GM19239 (cell line): ENCODE results near the gene MBP.
"Not testable (repeated sequence)": the region's sequence is repeated elsewhere in the genome, so short reads cannot be mapped to it uniquely, and the experiment has no call there.

Source experiments
- DNase-seq: peaks from one replicate; pipeline ENCODE4 v3.0.0; 2011; ENCODE audit warnings: low spot score; ENCODE audit not compliant: insufficient read length
- FAIRE-seq: peaks from 2 replicates; lab custom pipeline; 2011; peaks lifted over from hg19 to GRCh38; lab: Jason Lieb, UNC

The MBP gene

DNA sequence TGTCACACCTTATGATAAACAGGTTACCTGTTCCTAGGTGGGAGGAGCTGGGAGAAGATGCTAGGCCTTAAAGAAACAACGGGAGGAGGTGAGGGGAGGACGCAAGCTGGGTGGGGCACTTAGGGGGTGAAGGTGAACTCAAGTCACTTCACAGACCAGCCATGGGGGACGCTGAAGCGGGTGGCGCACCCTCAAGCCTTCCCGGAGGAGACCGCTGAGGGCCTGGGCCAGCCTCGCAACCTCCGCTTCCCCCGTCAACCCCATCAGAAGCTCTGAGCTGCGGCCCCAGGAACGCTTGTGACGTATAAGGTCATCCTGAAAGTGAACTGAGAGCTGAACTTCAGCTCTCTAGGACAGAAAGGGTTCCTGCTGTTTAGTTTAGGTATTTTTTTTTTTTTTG, 133.5 kb downstream of the MBP start:
- DNase-seq, result no peak
- no peak for FAIRE-seq

DNA sequence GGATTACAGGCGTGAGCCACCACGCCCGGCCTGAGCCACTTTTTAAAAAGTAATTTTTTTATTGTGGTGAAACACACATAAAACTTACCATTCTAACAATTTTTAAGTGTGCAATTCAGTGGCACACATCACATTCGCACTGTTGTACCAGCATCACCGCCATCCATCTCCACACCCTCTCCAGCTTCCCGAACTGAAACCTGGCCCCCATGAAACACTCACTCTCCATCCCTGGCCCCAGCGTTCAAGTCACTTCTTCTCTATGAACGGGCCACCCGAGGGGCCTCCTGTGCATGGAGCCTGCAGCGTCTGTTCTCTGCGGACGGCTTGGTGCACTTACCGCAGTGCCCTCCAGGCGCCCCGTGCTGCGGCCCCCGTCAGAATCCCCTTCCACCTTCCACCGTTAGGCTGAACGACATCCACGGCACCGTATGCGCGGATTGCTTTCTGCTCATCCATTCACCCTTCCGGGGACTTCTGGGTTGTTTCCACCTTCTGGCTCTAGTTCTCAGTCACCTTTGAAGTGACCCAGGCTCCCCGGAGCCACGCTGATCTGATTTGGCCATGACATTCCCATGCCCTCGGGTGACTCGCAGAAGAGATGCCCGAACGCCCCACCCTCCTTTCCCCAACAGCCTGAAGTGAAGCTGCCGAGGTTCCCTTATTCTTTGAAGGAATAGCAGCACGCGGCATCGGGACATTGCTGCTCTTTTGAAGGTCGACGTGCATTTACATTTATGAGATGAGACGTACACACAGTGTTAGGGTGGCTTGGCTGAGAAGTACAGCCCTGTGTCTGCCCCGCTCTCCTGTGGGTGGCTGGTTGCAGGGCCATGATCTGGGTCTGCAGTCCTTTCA, 134.4 kb downstream of the MBP start:
- FAIRE-seq (no peak), DNase-seq (no peak)

DNA sequence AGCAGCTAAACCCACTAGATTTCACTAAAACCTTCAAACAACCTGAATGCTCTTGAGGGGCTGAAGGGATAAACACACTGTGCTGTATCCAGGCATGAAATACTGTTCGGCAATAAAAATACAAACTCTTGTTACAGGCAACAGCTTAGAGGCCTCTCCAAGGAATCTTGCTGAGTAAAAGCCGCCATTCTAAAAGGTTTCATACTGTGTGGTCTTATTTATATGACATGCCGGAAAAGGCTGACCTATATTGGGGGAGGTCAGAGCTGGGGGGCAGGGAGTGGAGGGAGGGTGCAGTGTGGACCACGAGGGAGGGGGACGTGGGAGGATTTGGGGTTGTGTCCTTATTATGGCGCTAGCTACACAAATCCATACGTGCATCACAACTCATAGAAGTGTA, 136.2 kb downstream of the MBP start:
- FAIRE-seq (no peak), DNase-seq (no peak)

DNA sequence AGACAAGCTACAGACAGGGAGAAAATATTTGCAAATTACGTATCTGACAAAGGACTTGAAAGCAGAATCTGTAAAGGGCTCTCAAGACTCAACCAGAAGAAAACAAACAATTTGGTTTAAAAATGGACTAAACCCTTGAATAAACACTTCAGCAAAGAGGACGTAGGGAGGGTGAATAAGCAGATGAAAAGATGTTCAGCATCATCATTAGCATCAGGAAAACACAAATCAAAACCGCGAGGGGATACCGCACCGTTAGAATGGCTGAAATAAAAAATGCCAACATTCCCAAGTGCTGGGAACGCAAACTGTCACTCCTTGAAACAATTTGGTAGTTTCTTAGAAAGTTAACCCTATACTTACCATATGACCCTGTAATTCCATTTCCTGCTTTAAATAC, 136.7 kb downstream of the MBP start:
- DNase-seq (no peak), FAIRE-seq (no peak)

DNA sequence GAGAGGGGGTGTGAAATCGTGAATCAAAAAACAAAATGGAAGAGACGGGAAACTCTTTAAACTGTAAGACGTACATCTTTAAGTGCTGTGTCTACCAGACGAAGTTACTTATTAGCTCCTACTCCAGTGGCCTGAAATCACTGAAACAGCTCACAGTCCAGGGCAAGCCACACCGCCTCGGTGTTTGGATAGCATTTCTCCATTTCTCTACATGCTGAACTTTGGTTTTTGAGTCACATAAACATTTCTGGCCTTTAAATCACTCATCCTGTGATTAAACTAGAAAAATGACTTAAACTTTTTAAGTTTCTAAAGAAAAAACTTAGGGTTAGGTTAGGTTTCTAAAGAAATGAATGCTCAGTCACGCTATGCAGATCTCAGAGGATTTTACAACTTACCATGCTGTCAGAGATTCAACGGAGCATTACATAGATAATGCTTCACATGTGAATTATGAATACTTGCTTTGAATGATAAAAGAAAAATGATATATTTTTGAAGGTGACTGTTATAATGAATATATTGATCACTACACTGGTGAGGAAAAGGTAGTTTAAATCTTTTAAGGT, 138.4 kb downstream of the MBP start:
- no peak for DNase-seq
- FAIRE-seq, result no peak

DNA sequence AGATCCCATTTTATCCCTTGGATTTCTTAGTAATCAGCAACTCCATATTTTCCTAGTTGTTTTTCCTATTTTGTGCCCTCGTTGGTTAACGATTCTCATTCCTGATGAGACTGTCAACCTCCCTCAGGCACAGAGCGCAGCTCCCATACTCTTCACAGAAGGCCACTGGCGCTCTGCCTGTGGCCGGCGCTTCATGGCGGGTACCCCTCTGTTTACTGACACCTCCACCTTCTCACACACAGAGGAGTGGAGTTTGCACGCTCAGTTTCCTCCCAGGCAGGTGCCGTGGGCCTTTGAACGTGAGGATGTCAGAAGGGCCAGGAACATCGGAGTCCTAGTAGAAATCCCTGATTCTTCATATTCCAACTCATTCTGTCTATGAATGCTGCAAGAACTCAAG, 139.0 kb downstream of the MBP start:
- FAIRE-seq, result no peak

DNA sequence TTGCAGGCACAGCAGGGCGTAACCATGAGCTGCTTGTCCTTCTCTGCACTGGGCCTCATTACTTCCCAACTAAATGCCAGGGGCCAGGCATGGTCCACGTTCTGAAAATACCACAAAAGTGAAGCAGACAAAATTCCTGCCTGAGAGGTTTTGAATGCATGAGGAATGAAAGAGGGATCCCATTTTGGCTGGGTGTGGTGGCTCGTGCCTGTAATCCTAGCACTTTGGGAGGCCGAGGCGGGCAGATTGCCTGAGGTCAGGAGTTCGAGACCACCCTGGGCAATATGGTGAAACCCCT, 139.5 kb downstream of the MBP start:
- FAIRE-seq, result no peak
- DNase-seq, result no peak

More for the DNA sequence above, 139.0 kb downstream of the MBP start:
- DNase-seq, result no peak

DNA sequence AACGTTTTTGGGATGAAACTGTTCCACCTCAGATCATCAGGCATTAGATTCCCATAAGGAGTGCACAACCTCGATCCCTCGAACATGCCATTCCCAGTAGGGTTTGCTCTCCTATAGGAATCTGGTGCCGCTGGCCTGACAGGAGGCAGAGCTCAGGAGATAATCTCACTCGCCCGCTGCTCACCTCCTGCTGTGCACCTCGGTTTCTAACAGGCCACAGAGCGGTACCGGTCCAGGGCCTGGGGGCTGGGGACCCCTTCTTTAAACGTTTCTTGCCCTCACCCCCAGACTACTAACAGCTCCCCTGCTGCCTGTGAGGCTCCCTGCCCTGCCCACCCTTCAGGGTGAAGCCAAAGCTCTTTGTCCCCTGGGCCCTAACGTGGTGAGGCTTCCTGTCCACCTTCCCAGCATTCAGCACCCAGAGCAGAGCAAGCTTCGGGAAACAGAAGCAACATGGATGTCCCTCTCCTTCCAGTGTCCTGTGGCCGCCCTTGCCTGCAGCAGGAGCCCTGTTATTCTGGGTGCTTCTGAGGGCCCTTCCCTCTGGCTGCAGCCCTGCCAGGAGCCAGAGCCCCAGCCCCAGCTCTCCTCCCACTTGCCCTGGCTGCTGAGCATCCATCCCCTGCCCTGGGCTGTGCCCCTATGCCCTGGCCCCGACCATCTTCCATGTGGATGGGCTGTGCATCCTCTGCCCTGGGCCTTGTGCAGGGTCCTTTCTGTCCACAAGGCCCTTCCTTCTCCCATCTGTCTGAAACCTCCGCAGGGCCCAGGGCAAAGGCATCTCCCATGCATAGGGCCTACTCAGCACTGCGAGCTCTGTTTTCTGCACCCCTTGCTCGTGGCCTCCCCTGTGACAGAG, 140.1 kb downstream of the MBP start:
- no peak for FAIRE-seq

DNA sequence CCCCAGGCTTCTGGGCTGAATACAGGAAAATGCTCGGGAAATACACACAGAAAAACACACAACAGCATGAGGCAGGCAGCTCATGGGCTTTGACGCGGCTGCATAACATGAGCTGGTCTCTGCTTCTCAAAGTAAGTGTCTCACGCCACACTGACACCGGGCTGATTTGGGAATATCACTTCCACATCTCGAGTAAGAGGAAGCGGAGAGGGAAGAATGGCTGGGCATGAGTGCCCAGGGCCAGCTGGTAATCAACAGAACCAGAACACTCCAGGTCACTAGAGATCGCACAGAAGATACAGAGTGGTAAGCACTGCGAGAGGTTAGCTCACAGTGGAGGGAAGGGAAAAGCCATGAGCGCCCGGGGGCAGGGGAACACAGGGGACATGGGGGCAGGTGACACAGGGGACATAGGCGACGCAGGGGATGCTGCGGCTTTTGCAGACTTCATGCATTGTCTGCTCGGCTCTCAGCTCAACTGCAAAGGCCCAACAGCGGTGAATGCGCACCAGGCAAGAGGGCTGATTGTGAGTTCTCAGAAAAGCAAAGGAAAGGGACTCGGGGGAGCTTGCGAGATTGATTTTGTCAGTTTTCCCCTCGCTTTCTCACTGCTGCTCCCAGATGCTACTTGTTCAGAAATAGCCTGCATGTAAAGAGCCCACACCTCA, 141.4 kb downstream of the MBP start:
- no peak for FAIRE-seq
- no peak for DNase-seq

More for the DNA sequence above, 140.1 kb downstream of the MBP start:
- no peak for DNase-seq

DNA sequence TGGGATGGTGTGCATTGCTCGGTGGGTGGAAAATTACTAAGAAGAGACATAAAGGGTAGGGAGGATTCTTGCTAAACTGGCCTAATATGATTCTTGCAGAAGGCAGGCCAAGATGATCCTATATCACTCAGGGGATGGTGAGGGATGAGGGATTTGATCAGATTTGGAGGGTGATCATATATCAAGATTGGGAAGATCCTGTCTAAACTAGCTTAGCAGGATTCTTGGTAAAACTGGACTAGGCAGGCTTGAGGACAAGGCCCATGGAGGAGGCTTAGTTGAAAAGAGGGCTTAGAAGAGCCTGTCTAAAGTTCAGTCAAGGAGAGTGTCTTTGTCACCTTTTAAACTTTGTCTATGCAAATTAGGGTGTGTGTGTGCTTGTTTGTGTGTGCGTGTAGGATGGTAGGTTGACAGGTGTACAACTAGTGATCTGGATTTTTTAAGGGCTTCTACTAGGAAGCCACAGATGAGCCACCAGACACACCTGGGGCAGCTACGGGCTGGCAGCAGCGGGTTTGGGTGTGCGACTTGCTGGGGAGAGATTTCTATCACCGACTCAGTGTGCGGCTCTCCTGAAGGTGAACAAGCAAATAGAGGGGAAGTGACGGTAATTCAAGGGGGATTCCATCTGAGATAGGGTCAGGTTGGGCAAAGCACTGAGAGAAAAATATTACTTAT, 142.1 kb downstream of the MBP start:
- not testable (repeated sequence) for DNase-seq, FAIRE-seq

DNA sequence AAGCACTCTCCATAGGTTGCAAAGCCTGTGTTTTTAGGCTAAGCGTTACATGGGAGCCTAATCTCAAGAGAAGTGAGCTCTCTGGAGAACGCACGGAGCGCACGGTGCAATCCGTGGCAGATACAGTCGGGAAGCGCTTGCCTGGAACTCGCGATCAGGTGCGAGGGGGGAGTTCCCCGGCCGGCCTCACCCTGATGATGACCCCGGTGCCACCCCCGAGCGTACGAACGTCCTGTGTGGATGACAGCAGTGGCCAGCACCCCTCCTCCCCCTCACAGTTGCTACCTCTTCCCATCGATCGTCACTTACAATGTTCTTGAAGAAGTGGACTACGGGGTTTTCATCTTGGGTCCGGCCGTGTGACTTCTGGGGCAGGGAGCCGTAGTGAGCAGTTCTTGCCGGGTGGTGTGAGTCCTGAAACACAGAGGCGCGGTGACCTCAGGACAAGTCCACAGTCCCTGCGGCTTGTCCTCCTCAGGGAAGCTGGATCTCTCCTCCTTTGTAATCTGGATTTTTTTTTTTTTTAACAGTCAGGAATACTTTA, 142.9 kb downstream of the MBP start:
- FAIRE-seq (no peak), DNase-seq (no peak)

DNA sequence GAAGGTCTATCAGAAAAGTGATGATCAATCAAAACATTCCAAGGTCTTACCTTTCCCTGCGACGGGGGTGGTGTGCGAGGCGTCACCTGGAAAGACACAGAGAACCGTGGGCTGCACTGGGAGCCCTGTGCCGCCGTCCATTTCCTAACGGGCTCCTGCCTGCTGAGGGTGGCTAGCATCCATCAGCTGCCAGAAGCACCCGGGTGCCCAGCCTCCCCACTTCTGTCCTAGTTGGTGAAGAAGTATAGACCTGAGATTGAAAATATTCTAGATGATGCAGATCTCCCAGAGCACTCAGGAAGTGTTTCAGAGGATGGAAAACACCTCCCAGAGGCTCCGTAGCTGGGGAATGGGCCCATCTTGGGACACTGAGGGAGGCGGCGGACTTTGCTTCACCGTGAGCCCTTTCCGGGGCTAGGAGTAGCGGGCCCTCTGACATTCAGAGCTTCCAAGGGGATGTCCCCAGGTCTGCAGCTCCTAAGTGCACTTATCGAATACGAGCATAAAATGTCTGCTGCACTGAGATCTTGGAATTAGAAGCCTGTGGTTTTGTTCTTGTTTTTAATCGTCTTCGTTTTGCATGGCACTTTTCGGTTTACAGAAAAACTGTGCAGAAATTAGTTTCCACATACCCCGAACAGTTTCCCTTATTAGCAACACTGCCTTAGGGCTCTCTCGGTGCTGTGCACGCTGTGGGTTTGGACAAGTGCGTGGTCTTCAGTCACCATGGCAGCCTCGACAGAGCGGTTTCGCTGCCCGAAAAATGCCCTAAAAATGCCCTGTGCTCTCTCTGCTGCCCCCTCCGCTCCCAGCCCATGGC, 143.5 kb downstream of the MBP start:
- FAIRE-seq, result no peak
- DNase-seq, result no peak

DNA sequence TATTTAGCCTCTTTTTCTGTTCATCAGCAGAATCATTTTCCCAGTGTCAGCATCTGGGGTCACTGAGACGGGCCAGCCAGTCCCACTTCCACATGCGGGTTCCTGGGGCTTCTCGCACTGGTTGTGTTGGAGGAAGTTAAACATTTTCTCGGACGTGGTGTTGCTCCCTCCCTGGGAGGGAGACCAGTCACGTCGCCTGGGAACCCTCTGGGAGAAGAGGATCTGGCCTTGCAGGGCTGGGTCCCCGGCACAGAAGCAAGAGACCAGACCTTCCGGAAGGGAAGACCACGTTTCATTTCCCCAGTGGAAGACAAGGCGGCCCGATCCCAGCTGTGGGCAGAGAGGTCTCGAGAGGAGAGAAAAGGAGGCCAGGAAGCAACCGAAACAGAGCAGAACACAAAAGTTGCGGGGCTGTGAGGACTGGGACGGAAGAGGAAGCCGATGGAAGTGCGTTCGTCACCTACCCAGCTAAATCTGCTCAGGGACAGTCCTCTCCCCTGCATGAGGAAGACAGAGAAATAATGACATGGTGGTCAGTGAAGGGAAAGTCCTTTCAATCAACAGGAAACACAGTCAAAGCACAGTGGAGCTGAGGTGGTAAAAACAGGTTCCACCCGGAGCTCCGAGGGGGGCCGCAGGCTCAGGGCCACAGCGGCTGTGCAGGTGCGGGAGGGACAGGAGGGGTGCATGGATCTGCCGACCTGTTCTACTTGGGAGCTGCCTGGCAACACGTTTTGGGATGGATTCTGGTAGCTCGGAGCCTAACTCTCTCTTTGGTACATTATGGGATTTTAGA, 144.4 kb downstream of the MBP start:
- FAIRE-seq (no peak), DNase-seq (no peak)

DNA sequence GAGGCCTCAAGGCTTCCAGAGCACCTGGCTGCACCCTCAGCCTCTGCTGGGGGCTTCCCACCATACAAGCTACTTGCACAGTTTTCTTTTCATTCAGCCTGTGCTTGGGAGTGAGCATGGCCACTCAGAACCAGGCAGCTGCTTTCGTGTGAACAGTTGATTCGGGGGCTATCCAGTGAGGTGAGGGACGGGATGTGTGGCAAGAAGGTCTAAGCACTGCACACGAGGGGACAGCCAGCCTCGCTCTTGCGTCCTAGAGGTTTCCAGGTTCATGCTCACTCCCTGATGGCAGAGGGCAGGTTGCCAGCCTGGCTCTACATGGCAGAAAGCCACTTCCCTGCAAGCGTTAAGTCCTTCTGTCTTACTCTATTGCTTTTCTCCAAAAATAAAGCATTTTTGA, 146.2 kb downstream of the MBP start:
- no peak for FAIRE-seq
- no peak for DNase-seq

DNA sequence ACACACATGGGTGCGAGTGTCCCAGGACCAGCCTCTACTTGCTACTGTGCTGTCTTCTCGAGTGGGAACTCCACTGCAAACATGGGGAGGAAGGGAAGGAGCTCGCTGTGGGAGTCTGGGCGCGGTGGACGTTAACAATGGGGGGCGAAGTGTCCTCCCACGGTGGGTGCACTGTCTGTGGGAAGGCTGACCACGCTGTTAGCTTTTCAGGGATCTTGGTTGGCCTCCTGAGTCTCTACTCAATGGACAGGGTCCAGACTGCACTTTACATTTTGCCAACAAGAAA, 146.7 kb downstream of the MBP start:
- no peak for FAIRE-seq
- DNase-seq, result no peak

DNA sequence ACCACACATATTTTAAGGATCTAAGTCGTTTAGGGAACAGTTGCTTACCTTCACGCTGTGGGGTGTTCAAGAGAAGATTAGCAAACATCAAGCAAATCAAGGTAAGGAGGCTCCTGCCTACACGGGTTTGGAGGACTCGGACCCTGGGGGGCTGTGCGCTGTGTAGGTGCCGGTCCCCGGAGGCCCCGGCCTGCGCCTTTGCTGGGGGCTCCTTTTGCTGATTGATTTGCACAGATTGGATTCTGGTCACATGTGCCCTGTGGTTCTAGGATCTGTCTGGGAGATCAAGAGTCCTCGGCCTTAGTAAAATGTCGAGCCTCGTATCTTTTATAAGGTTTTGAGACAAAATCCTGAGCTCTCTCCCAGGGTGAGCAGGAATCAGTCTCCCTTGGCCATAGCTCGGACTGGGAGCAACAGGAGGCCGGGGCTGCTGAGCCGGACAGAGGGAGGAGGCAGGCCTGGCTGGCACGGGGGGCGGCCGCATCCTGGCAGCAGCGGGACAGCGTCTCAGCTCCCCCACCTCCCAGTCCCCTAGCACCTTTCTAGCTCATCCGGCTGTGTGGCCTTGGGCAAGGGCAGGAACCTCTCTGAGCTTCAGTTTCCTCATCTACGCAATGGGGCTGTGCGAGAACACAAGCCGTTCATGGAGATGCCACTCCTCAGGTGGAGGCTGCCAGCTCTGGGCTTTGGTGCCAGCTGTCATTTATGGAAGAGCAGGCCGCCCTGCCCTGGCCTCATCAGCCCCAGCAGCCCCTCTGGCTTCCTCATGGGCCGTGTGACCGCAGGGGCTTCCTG, 147.2 kb downstream of the MBP start:
- FAIRE-seq (no peak), DNase-seq (no peak)

DNA sequence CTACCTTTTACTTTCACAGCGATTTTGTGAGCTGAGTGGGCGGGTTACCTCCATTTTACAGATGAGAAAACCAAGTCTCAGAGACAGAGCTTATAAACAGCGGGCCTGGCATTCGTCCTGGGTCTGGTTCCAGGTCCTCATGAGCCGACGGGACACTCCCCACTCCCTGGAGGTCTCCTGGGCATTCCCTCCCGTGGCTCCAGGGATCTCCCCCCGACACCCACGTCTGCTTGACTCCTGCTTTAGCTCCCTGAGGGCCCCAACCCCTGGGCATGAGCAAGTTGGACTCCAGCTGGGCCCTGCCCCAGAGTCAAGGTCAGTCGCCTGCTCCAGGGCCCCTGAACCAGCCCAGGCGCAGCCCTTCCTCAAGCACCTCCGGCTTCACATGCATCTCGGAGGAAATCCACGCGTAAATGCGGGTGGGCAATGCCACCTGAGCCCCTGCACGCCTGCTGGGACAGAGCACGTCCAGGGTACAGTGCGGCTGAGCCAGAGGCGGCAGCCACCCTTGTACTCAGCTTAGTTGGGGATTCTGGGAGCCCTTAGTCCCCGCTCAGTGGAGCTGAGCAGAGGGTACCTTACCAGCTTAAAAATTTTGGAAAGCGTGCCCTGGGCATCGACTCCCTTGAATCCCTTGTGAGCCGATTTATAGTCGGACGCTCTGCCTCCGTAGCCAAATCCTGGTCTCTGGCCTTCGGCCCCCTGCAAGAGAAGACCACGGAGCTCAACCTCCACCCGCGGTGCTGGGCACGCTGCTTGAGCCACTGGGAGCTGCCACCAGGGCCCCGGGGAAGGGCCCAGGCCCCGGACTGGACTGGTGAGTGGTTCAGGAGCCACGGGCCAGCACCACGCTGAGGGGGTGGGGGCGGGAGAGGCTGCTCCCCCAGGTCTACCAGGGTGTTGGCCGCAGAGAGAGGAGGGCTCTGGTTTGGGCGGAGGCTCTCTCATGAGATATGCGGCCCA, 148.1 kb downstream of the MBP start:
- no peak for FAIRE-seq
- no peak for DNase-seq
